ENCODE results near the gene ZBTB2. TPM values are rescaled to one million over a fixed set of nuclear protein-coding genes. Genes with fewer than 3 reads are reported as not detected.

Gene ZBTB2
- polyA plus RNA-seq, 3 donors: 7.2 to 14.0 (median 9.6) TPM

GRCh38 chr6:151374036-151374683 is 17.2 kb downstream of the ZBTB2 start:
- TF ChIP-seq, protein P1, sequence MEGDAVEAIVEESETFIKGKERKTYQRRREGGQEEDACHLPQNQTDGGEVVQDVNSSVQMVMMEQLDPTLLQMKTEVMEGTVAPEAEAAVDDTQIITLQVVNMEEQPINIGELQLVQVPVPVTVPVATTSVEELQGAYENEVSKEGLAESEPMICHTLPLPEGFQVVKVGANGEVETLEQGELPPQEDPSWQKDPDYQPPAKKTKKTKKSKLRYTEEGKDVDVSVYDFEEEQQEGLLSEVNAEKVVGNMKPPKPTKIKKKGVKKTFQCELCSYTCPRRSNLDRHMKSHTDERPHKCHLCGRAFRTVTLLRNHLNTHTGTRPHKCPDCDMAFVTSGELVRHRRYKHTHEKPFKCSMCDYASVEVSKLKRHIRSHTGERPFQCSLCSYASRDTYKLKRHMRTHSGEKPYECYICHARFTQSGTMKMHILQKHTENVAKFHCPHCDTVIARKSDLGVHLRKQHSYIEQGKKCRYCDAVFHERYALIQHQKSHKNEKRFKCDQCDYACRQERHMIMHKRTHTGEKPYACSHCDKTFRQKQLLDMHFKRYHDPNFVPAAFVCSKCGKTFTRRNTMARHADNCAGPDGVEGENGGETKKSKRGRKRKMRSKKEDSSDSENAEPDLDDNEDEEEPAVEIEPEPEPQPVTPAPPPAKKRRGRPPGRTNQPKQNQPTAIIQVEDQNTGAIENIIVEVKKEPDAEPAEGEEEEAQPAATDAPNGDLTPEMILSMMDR (IDR thresholded peaks at IDR 0.05): no peak
- intact Hi-C loops (cut with micrococcal nuclease): no loop called here
- H3K9ac ChIP-seq (ENCODE audit: insufficient read depth, low read length, poor library complexity, severe bottlenecking): no peak overlapping the region
- WGBS (ENCODE audit: insufficient coverage): no CpG with 5 or more reads among the region's 5 CpGs
- H3K27ac Mint-ChIP-seq: peak overlapping the region; percentile 43 to 85 (median 62)
- H3K27ac ChIP-seq (ENCODE audit: low read depth in 1 of 2, low read length in 2 of 2): peak overlapping the region in 1 of 2 donors; percentile 60
- no peak overlapping the region for H2AFZ ChIP-seq (ENCODE audit: insufficient read depth, low read depth, low read length, poor library complexity, severe bottlenecking)
- H3K4me1 Mint-ChIP-seq: peaks cover 41% of the 10 kb centered on the region
- no peaks in the 10 kb centered on the region for H3K27me3 Mint-ChIP-seq (ENCODE audit: low read depth in 3 of 3)
- peaks cover 23 to 42% of the 10 kb centered on the region in 2 donors for H3K36me3 ChIP-seq (replicated peaks in 1 of 2; ENCODE audit: control insufficient read depth in 1 of 2, insufficient read depth in 2 of 2, low read length in 2 of 2)
- peak overlapping the region in 1 of 3 experiments; percentile 38 for H3K4me3 ChIP-seq (replicated peaks in 1 of 3; ENCODE audit: low read depth in 2 of 3, low read length in 3 of 3)
- peak overlapping the region; percentile 48 for H3K4me2 ChIP-seq (replicated peaks; ENCODE audit: extremely low read depth, low read length, poor library complexity, severe bottlenecking)
- no peaks in the 10 kb centered on the region for H4K20me1 ChIP-seq (ENCODE audit: insufficient read depth, low read length)
- H3K36me3 Mint-ChIP-seq: peaks cover 27 to 38% of the 10 kb centered on the region in 2 donors
- H3K27me3 ChIP-seq (ENCODE audit: control insufficient read depth in 2 of 2, insufficient read depth in 2 of 2, low read length in 2 of 2): no peaks in the 10 kb centered on the region
- peaks cover 13 to 19% of the 10 kb centered on the region in 2 donors for H3K4me1 ChIP-seq (ENCODE audit: control insufficient read depth in 1 of 2, insufficient read depth in 2 of 2, low read length in 2 of 2)
- H3K9me3 Mint-ChIP-seq: no peaks in the 10 kb centered on the region
- H3K9me3 ChIP-seq (replicated peaks in 1 of 2; ENCODE audit: control insufficient read depth in 1 of 2, insufficient read depth in 1 of 2, low read length in 2 of 2): no peaks in the 10 kb centered on the region
- peak; percentile 40 to 66 (median 51) for DNase-seq
- peak overlapping the region in 1 of 2 donors; percentile 30 for H3K4me3 Mint-ChIP-seq
- H3K79me2 ChIP-seq (ENCODE audit: insufficient read depth, low read length): peaks cover 60% of the 10 kb centered on the region

- whole genome bisulfite sequencing (ENCODE audit: insufficient coverage): 24% methylated on average over 5 of the region's 5 CpGs
- TF ChIP-seq, protein P1 (IDR thresholded peaks at IDR 0.05): no peak
- intact Hi-C loops (cut with micrococcal nuclease): no loop called here
Observed at GRCh38 chr6:151372164-151372563, 19.2 kb downstream of the ZBTB2 start.

More at GRCh38 chr6:151372164-151372563, 19.2 kb downstream of the ZBTB2 start:
- no peak overlapping the region for H3K4me2 ChIP-seq (replicated peaks; ENCODE audit: extremely low read depth, low read length, poor library complexity, severe bottlenecking)
- Mint-ChIP-seq H3K9me3 (no peaks in the 10 kb centered on the region), H3K4me3 (no peak overlapping the region), H3K4me1 (peaks cover 30% of the 10 kb centered on the region), H3K27me3 (ENCODE audit: low read depth in 3 of 3) (peaks cover 0 to 2% (median 0%) of the 10 kb centered on the region in 3 donors), H3K27ac (peak overlapping the region in 6 of 7 donors; percentile 3 to 66 (median 28)), H3K36me3 (peaks cover 30 to 53% of the 10 kb centered on the region in 2 donors)
- H2AFZ ChIP-seq (ENCODE audit: insufficient read depth, low read depth, low read length, poor library complexity, severe bottlenecking): no peak overlapping the region
- H3K27ac ChIP-seq (ENCODE audit: low read depth in 1 of 2, low read length in 2 of 2): peak overlapping the region in 1 of 2 donors; percentile 28
- peaks cover 26 to 47% of the 10 kb centered on the region in 2 donors for H3K36me3 ChIP-seq (replicated peaks in 1 of 2; ENCODE audit: control insufficient read depth in 1 of 2, insufficient read depth in 2 of 2, low read length in 2 of 2)
- no peak for DNase-seq
- no peaks in the 10 kb centered on the region for H3K9me3 ChIP-seq (replicated peaks in 1 of 2; ENCODE audit: control insufficient read depth in 1 of 2, insufficient read depth in 1 of 2, low read length in 2 of 2)
- no peak overlapping the region for H3K4me3 ChIP-seq (replicated peaks in 1 of 3; ENCODE audit: low read depth in 2 of 3, low read length in 3 of 3)
- no peaks in the 10 kb centered on the region for H3K27me3 ChIP-seq (ENCODE audit: control insufficient read depth in 2 of 2, insufficient read depth in 2 of 2, low read length in 2 of 2)
- peaks cover 13 to 19% of the 10 kb centered on the region in 2 donors for H3K4me1 ChIP-seq (ENCODE audit: control insufficient read depth in 1 of 2, insufficient read depth in 2 of 2, low read length in 2 of 2)
- H3K9ac ChIP-seq (ENCODE audit: insufficient read depth, low read length, poor library complexity, severe bottlenecking): no peak overlapping the region
- H3K79me2 ChIP-seq (ENCODE audit: insufficient read depth, low read length): peaks cover 40% of the 10 kb centered on the region
- H4K20me1 ChIP-seq (ENCODE audit: insufficient read depth, low read length): no peaks in the 10 kb centered on the region

Measured in CD14-positive monocyte (primary cell).